Kidney (tissue), 14 donors: ENCODE measurements around the gene MAP3K15. TPM values are rescaled to one million over a fixed set of nuclear protein-coding genes. Genes with fewer than 3 reads are reported as not detected.

ENCODE experiments used
- DNase-seq, 5 donors: peaks; one replicate each; pipeline ENCODE4 v3.0.0-alpha.2; 2013 to 2020
- FAIRE-seq: peaks from 2 replicates; lab custom pipeline; 2012; peaks lifted over from hg19 to GRCh38; lab: Jason Lieb, UNC
- H3K27ac ChIP-seq, 2 donors: one replicate each; pipeline ENCODE4 v1.7.0; 2013; ENCODE audit warnings: low read depth in 2 of 2, low read length in 2 of 2, inconsistent platforms in 1 of 2
- H3K27me3 ChIP-seq: one replicate; pipeline ENCODE4 v1.7.1; 2013; ENCODE audit warnings: low read length, inconsistent platforms; ENCODE audit not compliant: control insufficient read depth, insufficient read depth
- H3K36me3 ChIP-seq, 3 donors: one replicate each; pipeline versions ENCODE4 v1.7.0 to v1.7.1; 2013; ENCODE audit warnings: low read length in 3 of 3, control low read depth in 1 of 3, inconsistent platforms in 1 of 3; ENCODE audit not compliant: insufficient read depth in 3 of 3, control insufficient read depth in 2 of 3
- H3K4me1 ChIP-seq, 3 donors: one replicate each; pipeline versions ENCODE4 v1.7.0 to v1.7.1; 2013; ENCODE audit warnings: low read length in 3 of 3, inconsistent platforms in 1 of 3, low read depth in 1 of 3; ENCODE audit not compliant: control insufficient read depth in 2 of 3, insufficient read depth in 2 of 3
- H3K4me3 ChIP-seq, 3 donors: one replicate each; pipeline versions ENCODE4 v1.7.0 to v1.8.1; 2013; ENCODE audit warnings: low read length in 3 of 3, control low read depth in 1 of 3, inconsistent platforms in 1 of 3
- H3K9ac ChIP-seq, 3 donors: one replicate each; pipeline versions ENCODE4 v1.7.0 to v1.7.1; 2013; ENCODE audit warnings: low read length in 3 of 3, control low read depth in 1 of 3, inconsistent platforms in 1 of 3
- H3K9me3 ChIP-seq, 3 donors: one replicate each; pipeline versions ENCODE4 v1.7.0 to v1.7.1; 2013; ENCODE audit warnings: low read length in 3 of 3, control low read depth in 1 of 3, inconsistent platforms in 1 of 3; ENCODE audit not compliant: control insufficient read depth in 2 of 3, insufficient read depth in 1 of 3
- CTCF ChIP-seq: IDR thresholded peaks from 3 replicates; pipeline ENCODE4 v1.5.1; 2012; ENCODE audit warnings: mild to moderate bottlenecking, moderate library complexity, borderline replicate concordance; ENCODE audit not compliant: insufficient read depth; ENCODE audit errors: extremely low read depth
- intact Hi-C: fragments of 100-400 bp; cut with DNase I; formaldehyde crosslinking; loops from one replicate; pipeline ENCODE4 v1.11.1; 2022
- polyA plus RNA-seq: library from polyadenylated mRNA; stranded (reverse); fragments of 350-450 nt; fragmentation: Illumina TruSeq; extraction: RNeasy Lipid Tissue Mini Kit (QIAGEN cat#74804); gene quantifications from one replicate; pipeline ENCODE4 v1.2.3, GENCODE V29; 2014; ENCODE audit warnings: low read depth, low replicate concordance; ENCODE audit not compliant: insufficient read depth
- total RNA-seq: library from RNA; stranded (reverse); fragmentation: NEBNext Ultra II Directional; extraction: Animal tissue kit (Norgen Biotek cat#: 25700); gene quantifications from one replicate; pipeline ENCODE4 v1.2.1, GENCODE V29; 2021
- donor health status: control.
- donor health status: control.
- donor health status: control.
- donor health status: control.
- donor health status: control.
- donor health status: DM: yes; HTN: yes; CAD: no.
- donor health status: Normal renal cell carcinoma (clear cell type).

The MAP3K15 gene
- total and polyA plus RNA-seq, 2 donors from 2014 or later: 3.7 to 5.0 TPM

DNA sequence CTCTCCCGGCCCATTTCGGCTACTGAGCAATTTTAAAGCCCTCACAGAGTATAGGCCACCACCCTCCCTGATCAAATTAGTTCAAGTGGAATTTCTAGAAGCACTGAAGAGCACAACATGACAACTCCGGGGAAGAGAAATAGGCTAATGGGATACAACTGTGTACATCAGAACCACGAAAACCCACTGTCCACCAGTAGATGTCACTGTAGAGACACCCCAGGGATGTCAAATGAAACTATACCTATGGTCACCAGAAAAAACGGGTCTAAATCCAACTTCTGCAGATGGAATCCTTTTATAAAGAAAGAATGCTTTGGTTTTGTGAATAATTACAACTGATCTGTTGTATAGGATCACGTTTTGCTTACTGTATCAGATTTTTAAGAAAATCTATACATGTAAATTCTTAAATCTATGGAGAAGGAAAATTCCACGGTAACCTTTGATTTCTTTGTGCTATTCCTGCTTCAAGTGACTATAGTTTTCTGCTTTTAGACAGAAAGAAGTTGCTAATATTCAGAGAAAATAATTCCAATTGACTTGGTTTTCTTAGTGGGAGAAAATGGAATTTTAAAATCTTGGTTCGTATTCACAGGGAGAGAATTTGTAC lies 29.5 kb upstream of the MAP3K15 start:
- Histone ChIP-seq H3K4me1 (no peaks in the 10 kb centered on the region), H3K9ac (no peak overlapping the region), H3K27me3 (peaks cover 2% of the 10 kb centered on the region), H3K27ac (no peak overlapping the region), H3K9me3 (no peaks in the 10 kb centered on the region), H3K36me3 (no peaks in the 10 kb centered on the region), H3K4me3 (no peak overlapping the region)
- intact Hi-C loops: no loop called here
- DNase-seq (peak in 4 of 5 donors; percentile 36 to 69 (median 52)), FAIRE-seq (peak; percentile 92)
- peak; percentile 25 for TF ChIP-seq CTCF

GRCh38 chrX:19543951-19544381 lies 28.7 kb upstream of the MAP3K15 start:
- H3K36me3 ChIP-seq: no peaks in the 10 kb centered on the region
- DNase-seq (no peak), FAIRE-seq (no peak)
- peaks cover 2% of the 10 kb centered on the region for H3K27me3 ChIP-seq
- H3K4me3 ChIP-seq: no peak overlapping the region
- H3K4me1 ChIP-seq: no peaks in the 10 kb centered on the region
- H3K27ac ChIP-seq: no peak overlapping the region
- no peak overlapping the region for H3K9ac ChIP-seq
- no peaks in the 10 kb centered on the region for H3K9me3 ChIP-seq
- TF ChIP-seq CTCF: no peak
- intact Hi-C loops: no loop called here

GRCh38 chrX:19543020-19543715 lies 27.9 kb upstream of the MAP3K15 start:
- Histone ChIP-seq H3K36me3 (no peaks in the 10 kb centered on the region), H3K4me1 (no peaks in the 10 kb centered on the region), H3K27ac (no peak overlapping the region), H3K4me3 (no peak overlapping the region), H3K9ac (no peak overlapping the region), H3K9me3 (no peaks in the 10 kb centered on the region), H3K27me3 (peaks cover 2% of the 10 kb centered on the region)
- DNase-seq: no peak
- no peak for FAIRE-seq
- intact Hi-C loops: no loop called here
- TF ChIP-seq CTCF: no peak
